ENCODE results near the gene ZFHX3.

DNA sequence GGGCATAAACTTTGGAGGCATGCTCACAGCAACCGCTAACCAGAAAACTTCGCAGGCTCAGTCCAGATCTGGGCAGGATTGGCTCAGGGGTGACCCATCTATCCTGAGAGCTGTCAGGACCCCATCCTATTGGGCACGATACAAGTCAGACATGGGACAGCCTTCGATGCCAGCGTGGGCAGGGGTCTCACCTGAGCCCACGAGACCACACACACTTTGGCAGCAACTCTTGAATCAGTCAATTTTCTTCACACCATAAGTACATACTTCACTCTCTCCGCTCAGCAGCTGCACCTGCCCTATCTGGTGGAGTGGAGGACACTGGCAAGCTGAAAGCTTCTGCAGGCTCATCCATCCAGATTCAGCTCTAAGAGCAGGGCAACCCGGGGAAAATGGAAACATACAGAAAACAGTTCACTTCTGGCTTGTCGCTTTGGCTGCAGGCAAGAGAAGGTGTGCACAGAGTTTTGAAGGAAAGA is 48.3 kb downstream of the ZFHX3 start:
- TF ChIP-seq EP300 (IDR thresholded peaks at IDR 0.05), result no peak
- TF ChIP-seq CTCF (IDR thresholded peaks at IDR 0.05), result no peak
- TF ChIP-seq POLR2A (IDR thresholded peaks at IDR 0.05), result no peak

All from ovary (tissue), 3 donors.